ENCODE results near the gene UHRF2. TPM values are rescaled to one million over a fixed set of nuclear protein-coding genes. Genes with fewer than 3 reads are reported as not detected.

The UHRF2 gene
- polyA plus RNA-seq, 1 experiment = 31.1 TPM

- POLR2A ChIA-PET = no interaction called here
- H3K27me3 ChIP-seq (ENCODE audit: control insufficient read depth, insufficient read depth, low read length) = no peaks in the 10 kb centered on the region
- TF ChIP-seq CTCF (IDR thresholded peaks at IDR 0.05; ENCODE audit: insufficient read depth, low read depth, low read length) = no peak
- H3K4me3 ChIP-seq (ENCODE audit: low read depth, low read length) = no peak overlapping the region
- CTCF ChIA-PET = interaction anchor here (1.2 kb wide), 1 partner anchor 13 kb away, joined by 3 read pairs; no protein-coding TSS in a partner anchor
- peaks cover 5% of the 10 kb centered on the region for H3K36me3 ChIP-seq (ENCODE audit: control insufficient read depth, insufficient read depth, low read length)
- DNase-seq (ENCODE audit: low read depth) = no peak
These were observed 26.2 kb downstream of the UHRF2 start for GRCh38 chr9:6439051-6439703.

- H3K27me3 ChIP-seq (ENCODE audit: control insufficient read depth, insufficient read depth, low read length) = no peaks in the 10 kb centered on the region
- peaks cover 3% of the 10 kb centered on the region for H3K36me3 ChIP-seq (ENCODE audit: control insufficient read depth, insufficient read depth, low read length)
- DNase-seq (ENCODE audit: low read depth) = no peak
- CTCF ChIA-PET = interaction anchor here (1.0 to 1.2 kb wide), 2 partner anchors 11 to 14 kb away, joined by 3 read pairs; no protein-coding TSS in a partner anchor
- no peak overlapping the region for H3K4me3 ChIP-seq (ENCODE audit: low read depth, low read length)
- POLR2A ChIA-PET = no interaction called here
- no peak for TF ChIP-seq CTCF (IDR thresholded peaks at IDR 0.05; ENCODE audit: insufficient read depth, low read depth, low read length)
These were observed 27.4 kb downstream of the UHRF2 start for GRCh38 chr9:6440405-6440804.

GRCh38 chr9:6441269-6441668 is 28.3 kb downstream of the UHRF2 start:
- TF ChIP-seq CTCF (IDR thresholded peaks at IDR 0.05; ENCODE audit: insufficient read depth, low read depth, low read length) = no peak
- H3K4me3 ChIP-seq (ENCODE audit: low read depth, low read length) = no peak overlapping the region
- DNase-seq (ENCODE audit: low read depth) = no peak
- ChIA-PET CTCF (no interaction called here), POLR2A (no interaction called here)
- peaks cover 3% of the 10 kb centered on the region for H3K36me3 ChIP-seq (ENCODE audit: control insufficient read depth, insufficient read depth, low read length)
- no peaks in the 10 kb centered on the region for H3K27me3 ChIP-seq (ENCODE audit: control insufficient read depth, insufficient read depth, low read length)

- Histone ChIP-seq H3K27me3 (ENCODE audit: control insufficient read depth, insufficient read depth, low read length) (no peaks in the 10 kb centered on the region), H3K4me3 (ENCODE audit: low read depth, low read length) (no peak overlapping the region), H3K36me3 (ENCODE audit: control insufficient read depth, insufficient read depth, low read length) (no peaks in the 10 kb centered on the region; the same call in 1 of the 2 replicates)
- ChIA-PET POLR2A (interaction anchor here (0.6 to 1.0 kb wide), 2 partner anchors 30 to 87 kb away, joined by 3 to 5 read pairs; no protein-coding TSS in a partner anchor), CTCF (interaction anchor here (1.8 kb wide), 1 partner anchor 24 kb away, joined by 5 read pairs; no protein-coding TSS in a partner anchor)
- no peak for TF ChIP-seq CTCF (IDR thresholded peaks at IDR 0.05; ENCODE audit: insufficient read depth, low read depth, low read length)
- DNase-seq (ENCODE audit: low read depth) = peak; percentile 25
These were observed 30.7 kb downstream of the UHRF2 start for GRCh38 chr9:6443661-6444060.

GRCh38 chr9:6444128-6444527 is 31.1 kb downstream of the UHRF2 start:
- no peak for TF ChIP-seq CTCF (IDR thresholded peaks at IDR 0.05; ENCODE audit: insufficient read depth, low read depth, low read length)
- H3K36me3 ChIP-seq (ENCODE audit: control insufficient read depth, insufficient read depth, low read length) = no peaks in the 10 kb centered on the region; the same call in 1 of the 2 replicates
- no peaks in the 10 kb centered on the region for H3K27me3 ChIP-seq (ENCODE audit: control insufficient read depth, insufficient read depth, low read length)
- POLR2A ChIA-PET = no interaction called here
- CTCF ChIA-PET = no interaction called here
- H3K4me3 ChIP-seq (ENCODE audit: low read depth, low read length) = no peak overlapping the region
- DNase-seq (ENCODE audit: low read depth) = no peak
